ENCODE results near the gene RPL28.
A peak's percentile ranks its signal among the peaks of the same experiment; 100 is the strongest.
"Not testable (repeated sequence)": the region's sequence is repeated elsewhere in the genome, so short reads cannot be mapped to it uniquely, and the experiment has no call there.

Gene RPL28

GRCh38 chr19:55410168-55410567, 24.4 kb downstream of the RPL28 start:
- intact Hi-C loops (cut with DNase I) = no loop called here
- no peak for DNase-seq

- intact Hi-C loops (cut with DNase I) = loop anchor here (1.0 kb wide), 1 partner anchor 277 kb away; no protein-coding TSS in a partner anchor
- peak in 7 of 10 donors; percentile 44 to 92 (median 63) for DNase-seq
Observed at GRCh38 chr19:55418185-55418584, 32.5 kb downstream of the RPL28 start.

GRCh38 chr19:55419103-55419502, 33.4 kb downstream of the RPL28 start:
- DNase-seq = no peak
- intact Hi-C loops (cut with DNase I) = no loop called here

- intact Hi-C loops (cut with DNase I) = no loop called here
- DNase-seq = peak in 4 of 10 donors; percentile 26 to 93 (median 38)
Observed at GRCh38 chr19:55419624-55420236, 34.0 kb downstream of the RPL28 start.

- DNase-seq = not testable (repeated sequence)
Observed at GRCh38 chr19:55421281-55421680, 35.5 kb downstream of the RPL28 start.

GRCh38 chr19:55423225-55424005, 37.7 kb downstream of the RPL28 start:
- intact Hi-C loops (cut with DNase I) = no loop called here
- no peak for DNase-seq

More at GRCh38 chr19:55421281-55421680, 35.5 kb downstream of the RPL28 start:
- intact Hi-C loops (cut with DNase I) = not testable (repeated sequence)

GRCh38 chr19:55424518-55424917, 38.8 kb downstream of the RPL28 start:
- intact Hi-C loops (cut with DNase I) = no loop called here
- DNase-seq = no peak

- peak in 2 of 10 donors; percentile 47 to 57 for DNase-seq
- intact Hi-C loops (cut with DNase I) = no loop called here
Observed at GRCh38 chr19:55426042-55426441, 40.3 kb downstream of the RPL28 start.

- DNase-seq = no peak
- intact Hi-C loops (cut with DNase I) = no loop called here
Observed at GRCh38 chr19:55431183-55431582, 45.5 kb downstream of the RPL28 start.

GRCh38 chr19:55432241-55432959, 46.7 kb downstream of the RPL28 start:
- peak in 1 of 10 donors; percentile 39 for DNase-seq
- intact Hi-C loops (cut with DNase I) = no loop called here

- intact Hi-C loops (cut with DNase I) = no loop called here
- DNase-seq = peak in 1 of 10 donors; percentile 89
Observed at GRCh38 chr19:55433292-55433691, 47.6 kb downstream of the RPL28 start.

GRCh38 chr19:55434356-55434919, 48.7 kb downstream of the RPL28 start:
- DNase-seq = peak in 1 of 10 donors; percentile 5
- intact Hi-C loops (cut with DNase I) = no loop called here

GRCh38 chr19:55435020-55435419, 49.3 kb downstream of the RPL28 start:
- intact Hi-C loops (cut with DNase I) = no loop called here

GRCh38 chr19:55436847-55437246, 51.1 kb downstream of the RPL28 start:
- intact Hi-C loops (cut with DNase I) = no loop called here
- peak in 1 of 10 donors; percentile 33 for DNase-seq

More at GRCh38 chr19:55435020-55435419, 49.3 kb downstream of the RPL28 start:
- no peak for DNase-seq

GRCh38 chr19:55437410-55437809, 51.7 kb downstream of the RPL28 start:
- intact Hi-C loops (cut with DNase I) = no loop called here

GRCh38 chr19:55439052-55439451, 53.3 kb downstream of the RPL28 start:
- no peak for DNase-seq
- intact Hi-C loops (cut with DNase I) = no loop called here

More at GRCh38 chr19:55437410-55437809, 51.7 kb downstream of the RPL28 start:
- peak in 2 of 10 donors; percentile 62 to 78 for DNase-seq

- DNase-seq = peak in 1 of 10 donors; percentile 65
- intact Hi-C loops (cut with DNase I) = no loop called here
Observed at GRCh38 chr19:55440411-55441105, 54.8 kb downstream of the RPL28 start.

GRCh38 chr19:55441319-55441691, 55.6 kb downstream of the RPL28 start:
- peak in 1 of 10 donors; percentile 43 for DNase-seq

GRCh38 chr19:55441692-55442321, 56.1 kb downstream of the RPL28 start:
- intact Hi-C loops (cut with DNase I) = no loop called here
- peak in 1 of 10 donors; percentile 83 for DNase-seq

More at GRCh38 chr19:55441319-55441691, 55.6 kb downstream of the RPL28 start:
- intact Hi-C loops (cut with DNase I) = no loop called here
